SK-N-SH (cell line): ENCODE results near the gene SOWAHD.

ENCODE experiments used
- CHD2 ChIP-seq: fragments of 150-350 bp; IDR thresholded peaks from 2 replicates; pipeline ENCODE4 v1.6.1; 2018; ENCODE audit warnings: low read length; ENCODE audit not compliant: partially characterized antibody
- CTCF ChIP-seq: fragments of 200-600 bp; sonication (generic); IDR thresholded peaks from 2 replicates; pipeline ENCODE4 v1.6.1; 2017; ENCODE audit warnings: antibody characterized with exemption, mild to moderate bottlenecking, moderate library complexity
- EP300 ChIP-seq, 2 experiments: IDR thresholded peaks; 2 replicates each; pipeline versions ENCODE4 v1.4.0 to v1.6.1; 2012; ENCODE audit warnings: borderline replicate concordance in 1 of 2, low read depth in 1 of 2, low read length in 1 of 2
- FOXJ3 ChIP-seq: sonication (generic); formaldehyde crosslinking; IDR thresholded peaks from 2 replicates; pipeline ENCODE4 v1.5.1; 2020; ENCODE audit warnings: mild to moderate bottlenecking, missing genetic modification reagents
- GABPA ChIP-seq: IDR thresholded peaks from 2 replicates; pipeline ENCODE4 v1.4.0; 2012; ENCODE audit warnings: low read depth, mild to moderate bottlenecking
- MXI1 ChIP-seq: IDR thresholded peaks from 2 replicates; pipeline ENCODE4 v1.6.1; 2012; ENCODE audit warnings: mild to moderate bottlenecking, low read depth, low read length, improper control_type of control experiment
- POLR2AphosphoS5 ChIP-seq: IDR thresholded peaks from 2 replicates; pipeline ENCODE4 v1.6.1; 2012; ENCODE audit warnings: low read depth, low read length
- RAD21 ChIP-seq: IDR thresholded peaks from 2 replicates; pipeline ENCODE4 v1.6.1; 2012; ENCODE audit warnings: mild to moderate bottlenecking, low read length
- SIN3A ChIP-seq: IDR thresholded peaks from 2 replicates; pipeline ENCODE4 v1.6.1; 2012; ENCODE audit warnings: low read depth, mild to moderate bottlenecking, low read length, moderate library complexity, borderline replicate concordance
- TF ChIP-seq, protein P1 (sequence below): IDR thresholded peaks from 2 replicates; pipeline ENCODE4 v1.4.0; 2012; ENCODE audit warnings: low read depth
- TF ChIP-seq, protein P2 (sequence below): fragments of 150-350 bp; IDR thresholded peaks from 2 replicates; pipeline ENCODE4 v1.6.1; 2016; ENCODE audit warnings: mild to moderate bottlenecking, low read depth, low read length
- TF ChIP-seq, protein P3 (sequence below): IDR thresholded peaks from 2 replicates; pipeline ENCODE4 v1.6.1; 2012; ENCODE audit warnings: mild to moderate bottlenecking, low read depth, low read length, moderate library complexity

- TF ChIP-seq, protein P1, sequence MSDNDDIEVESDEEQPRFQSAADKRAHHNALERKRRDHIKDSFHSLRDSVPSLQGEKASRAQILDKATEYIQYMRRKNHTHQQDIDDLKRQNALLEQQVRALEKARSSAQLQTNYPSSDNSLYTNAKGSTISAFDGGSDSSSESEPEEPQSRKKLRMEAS, result no peak
- no peak for TF ChIP-seq CHD2
- no peak for TF ChIP-seq CTCF
- no peak for TF ChIP-seq RAD21
- no peak for TF ChIP-seq EP300 (IDR thresholded peaks at IDR 0.05; ENCODE audit: borderline replicate concordance in 1 of 2, low read depth in 1 of 2, low read length in 1 of 2)
- no peak for TF ChIP-seq POLR2AphosphoS5
- no peak for TF ChIP-seq GABPA
- no peak for TF ChIP-seq SIN3A
- no peak for TF ChIP-seq MXI1
- TF ChIP-seq, protein P2, sequence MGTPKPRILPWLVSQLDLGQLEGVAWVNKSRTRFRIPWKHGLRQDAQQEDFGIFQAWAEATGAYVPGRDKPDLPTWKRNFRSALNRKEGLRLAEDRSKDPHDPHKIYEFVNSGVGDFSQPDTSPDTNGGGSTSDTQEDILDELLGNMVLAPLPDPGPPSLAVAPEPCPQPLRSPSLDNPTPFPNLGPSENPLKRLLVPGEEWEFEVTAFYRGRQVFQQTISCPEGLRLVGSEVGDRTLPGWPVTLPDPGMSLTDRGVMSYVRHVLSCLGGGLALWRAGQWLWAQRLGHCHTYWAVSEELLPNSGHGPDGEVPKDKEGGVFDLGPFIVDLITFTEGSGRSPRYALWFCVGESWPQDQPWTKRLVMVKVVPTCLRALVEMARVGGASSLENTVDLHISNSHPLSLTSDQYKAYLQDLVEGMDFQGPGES, result no peak
- TF ChIP-seq, protein P3, sequence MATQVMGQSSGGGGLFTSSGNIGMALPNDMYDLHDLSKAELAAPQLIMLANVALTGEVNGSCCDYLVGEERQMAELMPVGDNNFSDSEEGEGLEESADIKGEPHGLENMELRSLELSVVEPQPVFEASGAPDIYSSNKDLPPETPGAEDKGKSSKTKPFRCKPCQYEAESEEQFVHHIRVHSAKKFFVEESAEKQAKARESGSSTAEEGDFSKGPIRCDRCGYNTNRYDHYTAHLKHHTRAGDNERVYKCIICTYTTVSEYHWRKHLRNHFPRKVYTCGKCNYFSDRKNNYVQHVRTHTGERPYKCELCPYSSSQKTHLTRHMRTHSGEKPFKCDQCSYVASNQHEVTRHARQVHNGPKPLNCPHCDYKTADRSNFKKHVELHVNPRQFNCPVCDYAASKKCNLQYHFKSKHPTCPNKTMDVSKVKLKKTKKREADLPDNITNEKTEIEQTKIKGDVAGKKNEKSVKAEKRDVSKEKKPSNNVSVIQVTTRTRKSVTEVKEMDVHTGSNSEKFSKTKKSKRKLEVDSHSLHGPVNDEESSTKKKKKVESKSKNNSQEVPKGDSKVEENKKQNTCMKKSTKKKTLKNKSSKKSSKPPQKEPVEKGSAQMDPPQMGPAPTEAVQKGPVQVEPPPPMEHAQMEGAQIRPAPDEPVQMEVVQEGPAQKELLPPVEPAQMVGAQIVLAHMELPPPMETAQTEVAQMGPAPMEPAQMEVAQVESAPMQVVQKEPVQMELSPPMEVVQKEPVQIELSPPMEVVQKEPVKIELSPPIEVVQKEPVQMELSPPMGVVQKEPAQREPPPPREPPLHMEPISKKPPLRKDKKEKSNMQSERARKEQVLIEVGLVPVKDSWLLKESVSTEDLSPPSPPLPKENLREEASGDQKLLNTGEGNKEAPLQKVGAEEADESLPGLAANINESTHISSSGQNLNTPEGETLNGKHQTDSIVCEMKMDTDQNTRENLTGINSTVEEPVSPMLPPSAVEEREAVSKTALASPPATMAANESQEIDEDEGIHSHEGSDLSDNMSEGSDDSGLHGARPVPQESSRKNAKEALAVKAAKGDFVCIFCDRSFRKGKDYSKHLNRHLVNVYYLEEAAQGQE, result no peak
- no peak for TF ChIP-seq FOXJ3
These were observed 919 bp downstream of the SOWAHD start for GRCh38 chrX:119759248-119759766.
